Measurements from ENCODE around the gene CCNE1.
"Not testable (repeated sequence)": the region's sequence is repeated elsewhere in the genome, so short reads cannot be mapped to it uniquely, and the experiment has no call there.

The CCNE1 gene

DNA sequence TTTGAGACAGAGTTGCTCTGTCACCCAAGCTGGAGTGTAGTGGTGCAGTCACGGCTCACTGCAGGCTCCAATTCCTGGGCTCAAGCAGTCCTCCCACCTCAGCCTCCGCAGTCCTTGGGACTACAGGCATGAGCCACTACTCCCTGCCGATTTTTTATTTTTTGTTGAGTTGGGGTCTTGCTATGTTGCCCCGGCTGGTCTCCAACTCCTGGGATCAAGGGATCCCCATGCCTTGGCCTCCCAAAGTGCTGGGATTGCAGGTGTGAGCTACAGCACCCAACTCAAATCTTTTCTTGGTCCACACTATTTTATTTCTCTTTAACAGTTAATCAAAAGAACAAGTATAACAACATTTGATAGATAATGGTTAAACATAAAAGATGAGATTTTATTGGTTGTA lies 7.5 kb downstream of the CCNE1 start:
- no peak for DNase-seq

- DNase-seq: no peak
These were observed 8.2 kb downstream of the CCNE1 start for GRCh38 chr19:29819986-29820385.

DNA sequence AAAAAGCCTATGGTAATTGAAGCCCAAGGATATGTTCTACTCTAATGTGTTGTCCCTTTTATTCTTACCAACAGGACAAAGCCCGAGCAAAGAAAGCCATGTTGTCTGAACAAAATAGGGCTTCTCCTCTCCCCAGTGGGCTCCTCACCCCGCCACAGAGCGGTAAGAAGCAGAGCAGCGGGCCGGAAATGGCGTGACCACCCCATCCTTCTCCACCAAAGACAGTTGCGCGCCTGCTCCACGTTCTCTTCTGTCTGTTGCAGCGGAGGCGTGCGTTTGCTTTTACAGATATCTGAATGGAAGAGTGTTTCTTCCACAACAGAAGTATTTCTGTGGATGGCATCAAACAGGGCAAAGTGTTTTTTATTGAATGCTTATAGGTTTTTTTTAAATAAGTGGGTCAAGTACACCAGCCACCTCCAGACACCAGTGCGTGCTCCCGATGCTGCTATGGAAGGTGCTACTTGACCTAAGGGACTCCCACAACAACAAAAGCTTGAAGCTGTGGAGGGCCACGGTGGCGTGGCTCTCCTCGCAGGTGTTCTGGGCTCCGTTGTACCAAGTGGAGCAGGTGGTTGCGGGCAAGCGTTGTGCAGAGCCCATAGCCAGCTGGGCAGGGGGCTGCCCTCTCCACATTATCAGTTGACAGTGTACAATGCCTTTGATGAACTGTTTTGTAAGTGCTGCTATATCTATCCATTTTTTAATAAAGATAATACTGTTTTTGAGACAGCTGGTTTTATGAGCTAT lies 12.0 kb downstream of the CCNE1 start:
- no peak for DNase-seq

DNA sequence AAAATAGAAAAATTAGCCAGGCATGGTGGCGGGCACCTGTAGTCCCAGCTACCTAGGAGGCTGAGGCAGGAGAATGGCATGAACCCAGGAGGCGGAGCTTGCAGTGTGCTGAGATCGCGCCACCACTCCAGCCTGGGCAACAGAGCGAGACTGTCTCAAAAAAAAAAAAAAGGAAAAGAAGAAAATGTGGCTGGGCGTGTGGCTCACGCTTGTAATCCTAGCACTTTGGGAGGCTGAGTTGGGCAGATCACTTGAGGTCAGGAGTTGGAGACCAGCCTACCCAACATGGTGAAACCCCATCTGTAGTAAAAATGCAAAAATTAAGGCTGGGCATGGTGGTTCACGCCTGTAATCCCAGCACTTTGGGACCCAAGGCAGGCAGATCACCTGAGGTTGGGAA lies 13.5 kb downstream of the CCNE1 start:
- not testable (repeated sequence) for DNase-seq

DNA sequence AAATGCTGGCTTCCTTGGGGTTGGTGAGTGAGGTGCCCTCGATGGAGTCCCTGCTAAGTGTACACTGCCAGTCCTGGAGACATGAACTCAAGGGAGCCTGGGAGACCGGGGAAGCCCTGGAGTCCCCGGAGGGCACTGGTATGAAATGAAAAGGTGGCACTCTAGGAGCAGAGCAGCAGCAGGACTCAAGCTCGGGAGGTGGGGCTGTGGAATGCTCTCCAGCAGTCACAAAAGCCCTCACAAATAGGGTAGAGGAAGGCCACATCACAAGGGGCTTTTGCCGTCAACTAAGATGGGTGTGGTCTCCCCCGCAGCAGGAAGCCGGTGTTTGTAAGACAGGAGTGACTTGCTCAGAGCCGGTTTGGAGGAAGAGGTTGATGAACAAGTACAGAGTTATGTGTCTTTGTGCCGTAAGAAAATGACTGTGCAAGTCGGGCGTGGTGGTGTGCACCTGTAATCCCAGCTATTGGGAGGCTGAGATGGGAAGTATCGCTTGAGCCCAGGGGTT lies 19.3 kb downstream of the CCNE1 start:
- no peak for DNase-seq

GRCh38 chr19:29831686-29832085 lies 19.9 kb downstream of the CCNE1 start:
- no peak for DNase-seq

DNA sequence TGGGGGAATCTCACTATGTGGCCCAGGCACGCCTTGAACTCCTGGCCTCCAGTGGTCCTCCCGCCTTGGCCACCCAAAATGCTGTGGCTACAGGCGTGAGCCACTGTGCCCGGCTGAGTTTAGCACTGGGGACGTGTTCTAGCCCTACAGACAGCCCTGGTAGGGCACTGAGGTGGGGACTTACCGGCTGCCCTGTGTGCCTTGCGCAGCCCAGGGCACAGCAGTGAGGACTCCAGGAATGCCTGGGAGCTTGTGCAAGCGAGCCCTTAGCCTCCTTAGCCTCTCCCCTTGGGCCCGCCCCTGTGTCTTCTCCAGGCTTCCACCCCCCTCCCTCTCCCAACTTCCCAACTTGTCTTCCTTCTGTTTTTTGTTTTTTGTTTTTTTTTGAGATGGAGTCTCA lies 21.0 kb downstream of the CCNE1 start:
- DNase-seq: no peak

GRCh38 chr19:29833614-29834261 lies 21.9 kb downstream of the CCNE1 start:
- no peak for DNase-seq

- no peak for DNase-seq
These were observed 23.4 kb downstream of the CCNE1 start for GRCh38 chr19:29834991-29835846.

- DNase-seq: no peak
These were observed 24.6 kb downstream of the CCNE1 start for GRCh38 chr19:29836409-29836825.

GRCh38 chr19:29837448-29837981 lies 25.7 kb downstream of the CCNE1 start:
- no peak for DNase-seq

- DNase-seq: no peak
These were observed 26.2 kb downstream of the CCNE1 start for GRCh38 chr19:29837996-29838395.

- no peak for DNase-seq
These were observed 28.5 kb downstream of the CCNE1 start for GRCh38 chr19:29840066-29840950.

- no peak for DNase-seq
These were observed 29.4 kb downstream of the CCNE1 start for GRCh38 chr19:29841209-29841558.

GRCh38 chr19:29841559-29842367 lies 30.0 kb downstream of the CCNE1 start:
- DNase-seq: no peak

GRCh38 chr19:29842471-29843179 lies 30.8 kb downstream of the CCNE1 start:
- DNase-seq: no peak

DNA sequence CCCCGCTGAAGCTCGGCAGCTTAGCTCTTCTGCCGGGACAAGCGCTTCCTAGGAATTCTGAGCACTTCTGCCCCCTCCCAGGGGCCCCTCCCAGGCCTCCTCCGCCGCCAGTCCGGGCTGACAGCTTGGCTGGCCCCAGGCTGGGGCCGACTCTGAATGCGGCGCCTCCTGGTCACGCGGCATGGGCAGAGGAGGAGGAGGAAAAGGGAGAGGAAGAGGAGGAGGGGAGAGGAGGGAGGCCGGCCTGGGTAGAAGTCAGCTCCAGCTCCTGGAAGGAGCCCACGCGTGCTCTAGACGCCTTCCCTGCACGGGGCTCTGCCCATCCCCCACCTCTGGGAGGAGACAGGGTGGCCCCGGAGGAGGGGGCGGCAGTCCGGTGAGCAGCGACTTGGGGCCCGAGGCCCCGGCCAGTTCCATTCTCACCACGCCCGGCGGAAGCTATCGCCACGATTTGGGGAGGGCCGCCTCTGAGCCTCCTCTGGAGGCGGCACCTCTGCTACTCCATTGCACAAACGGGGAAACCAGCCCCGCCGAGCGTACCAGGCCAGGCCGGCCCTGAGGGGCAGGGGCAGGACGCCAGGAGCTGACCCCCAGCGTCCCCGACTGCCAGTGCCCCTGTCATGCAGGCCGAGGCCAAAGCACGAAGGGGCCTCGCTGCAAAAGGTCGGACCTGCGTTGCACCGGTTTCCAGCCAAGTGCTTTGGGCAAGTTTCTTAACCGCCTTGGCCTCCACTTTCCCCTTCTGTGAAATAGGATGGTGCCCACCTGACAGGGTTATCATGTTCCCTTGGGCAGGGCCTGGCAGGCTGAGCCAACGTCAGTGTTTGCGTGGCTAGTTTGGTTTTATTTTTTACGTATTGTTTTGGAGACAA lies 31.6 kb downstream of the CCNE1 start:
- no peak for DNase-seq

DNA sequence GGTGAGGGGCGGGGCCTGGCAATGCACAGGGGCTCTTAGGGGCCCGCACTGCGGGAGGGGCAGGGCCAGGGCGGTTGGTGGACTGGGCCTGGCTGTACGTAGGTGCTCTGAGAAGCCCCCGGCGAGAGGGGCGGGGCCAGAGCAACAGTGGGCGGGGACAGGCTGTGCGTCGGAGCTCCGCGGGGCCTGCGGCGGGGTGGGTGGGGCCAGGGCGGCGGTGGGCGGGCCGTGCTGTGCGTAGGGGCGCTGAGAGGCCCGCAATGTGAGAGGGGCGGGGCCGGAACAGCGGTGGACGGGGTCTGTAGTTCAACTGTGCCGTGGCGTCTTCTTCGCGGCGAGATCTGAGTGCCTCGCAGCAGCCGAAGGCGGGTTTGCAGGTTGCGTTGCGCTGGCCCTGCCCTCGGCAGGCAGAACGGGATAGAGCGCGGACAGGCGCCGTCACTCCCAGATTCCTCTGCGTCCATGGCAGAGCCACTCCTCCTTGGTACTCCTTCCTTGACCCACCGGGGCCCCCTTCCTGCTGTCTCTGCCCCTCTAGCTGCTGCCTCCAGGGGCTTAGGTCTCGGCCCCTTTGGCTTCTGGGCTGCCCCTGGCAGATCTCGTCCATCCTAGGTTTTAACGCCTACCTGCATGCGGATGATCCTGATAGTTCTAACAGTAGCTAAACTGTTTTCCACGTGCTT lies 33.2 kb downstream of the CCNE1 start:
- DNase-seq: peak; percentile 97

- DNase-seq: peak; percentile 58
These were observed 33.9 kb downstream of the CCNE1 start for GRCh38 chr19:29845574-29846176.

Data from NCI-H748 treated with DMSO at 0.1 percent for 48 hours (cell line).